Dedifferentiated amniotic fluid mesenchymal stem cell (primary cell): ENCODE measurements around the gene SPC24.

Source experiments
- DNase-seq: peaks from one replicate; pipeline ENCODE4 v3.0.0-alpha.2; 2016; ENCODE audit errors: extremely low spot score

SPC24 gene

GRCh38 chr19:11096210-11096841 is 59.3 kb downstream of the SPC24 start:
- DNase-seq, result peak; percentile 71
